ENCODE results near the gene ZNF428.

- TF ChIP-seq CTCF (conservative IDR thresholded peaks at IDR 0.05; ENCODE audit: low read depth, low read length) (peak; percentile 61), EZH2 (IDR thresholded peaks at IDR 0.05; ENCODE audit: low read length, unreplicated experiment) (no peak)
Observed at GRCh38 chr19:43651758-43652545, 32.5 kb upstream of the ZNF428 start.
